HCT116 (cell line): ENCODE measurements around the gene ANKRD39. TPM values are rescaled to one million over a fixed set of nuclear protein-coding genes. Genes with fewer than 3 reads are reported as not detected.
"Not testable (repeated sequence)": the region's sequence is repeated elsewhere in the genome, so short reads cannot be mapped to it uniquely, and the experiment has no call there.

Experiments
- ATAC-seq: fragments of 200-7000 bp; cut with Tn5 transposase; 2 replicates; pipeline ENCODE4 v1.9.1; 2020; ENCODE audit warnings: mild to moderate bottlenecking, moderate library complexity
- BruUV-seq: library from RNA; stranded (reverse); fragments of 400-500 nt; replicated peaks from 2 replicates; lab custom pipeline; 2021; lab: Mats Ljungman, UMichigan
- CTCF ChIA-PET: fragments of 300-600 bp; sonication (Branson Sonifier 250); formaldehyde crosslinking; loops from one replicate; lab custom pipeline; 2021; ENCODE audit warnings: antibody characterized with exemption; lab: Charles Lee
- POLR2A ChIA-PET: fragments of 300-600, 350-600 bp; sonication (Branson Sonifier 250); formaldehyde crosslinking; loops from one replicate; lab custom pipeline; 2021; ENCODE audit warnings: antibody characterized with exemption; lab: Charles Lee
- RAD21 ChIA-PET, 2 experiments: fragments of 300-600 bp; sonication (Branson Sonifier 250); formaldehyde crosslinking; loops; one replicate each; lab custom pipeline; 2023; ENCODE audit warnings: low total read pairs in 2 of 2; ENCODE audit not compliant: uncharacterized antibody in 2 of 2, unreplicated experiment in 2 of 2, low non-redundant PET in 1 of 2; lab: Charles Lee
- DNase-seq: peaks from one replicate; pipeline ENCODE4 v3.0.0-alpha.2; 2010; ENCODE audit warnings: low read depth, low spot score
- H2AFZ ChIP-seq: fragments of 200-600 bp; shearing (Covaris generic), sonication (generic); 2 replicates; pipeline ENCODE4 v1.6.1; 2017; ENCODE audit warnings: low read depth, mixed run types, mixed read lengths, antibody characterized with exemption, low read length; ENCODE audit not compliant: poor library complexity, severe bottlenecking
- H3K27ac ChIP-seq: 2 replicates; pipeline ENCODE4 v1.5.1; 2012; ENCODE audit warnings: low read depth, low read length
- H3K27me3 ChIP-seq: fragments of 200-600 bp; sonication (generic); 2 replicates; pipeline ENCODE4 v1.6.1; 2016; ENCODE audit warnings: mixed run types, low read length, mixed read lengths; ENCODE audit not compliant: insufficient read depth
- H3K36me3 ChIP-seq, 2 experiments: fragments of 200-500 bp in 1 of 2; fragments of 200-600 bp in 1 of 2; sonication (Bioruptor generic) in 1 of 2; sonication (generic) in 1 of 2; 2 replicates each; pipeline versions ENCODE4 v1.5.1 to v1.6.1; 2014 to 2016; ENCODE audit warnings: low read length in 2 of 2, inconsistent platforms in 1 of 2, mixed read lengths in 1 of 2, mixed run types in 1 of 2; ENCODE audit not compliant: insufficient read depth in 2 of 2, control insufficient read depth in 1 of 2
- H3K4me1 ChIP-seq, 2 experiments: fragments of 200-600 bp in 1 of 2; sonication (generic) in 1 of 2; 2 replicates each; pipeline versions ENCODE4 v1.5.1 to v1.6.1; 2012 to 2017; ENCODE audit warnings: low read length in 2 of 2, inconsistent platforms in 1 of 2, mild to moderate bottlenecking in 1 of 2, mixed read lengths in 1 of 2, mixed run types in 1 of 2, moderate library complexity in 1 of 2; ENCODE audit not compliant: insufficient read depth in 2 of 2, control insufficient read depth in 1 of 2
- H3K4me2 ChIP-seq: fragments of 200-600 bp; sonication (generic); 2 replicates; pipeline ENCODE4 v1.6.1; 2017; ENCODE audit warnings: mixed run types, low read length, mixed read lengths
- H3K4me3 ChIP-seq, 2 experiments: fragments of 200-600 bp in 1 of 2; sonication (generic) in 1 of 2; replicated peaks in 1 of 2; 2 replicates each; pipeline ENCODE4 v1.5.1; 2011 to 2016; ENCODE audit warnings: low read length in 2 of 2, control low read depth in 1 of 2, low read depth in 1 of 2, mild to moderate bottlenecking in 1 of 2, mixed read lengths in 1 of 2, mixed run types in 1 of 2
- H3K79me2 ChIP-seq: fragments of 200-600 bp; sonication (generic); 2 replicates; pipeline ENCODE4 v1.6.1; 2017; ENCODE audit warnings: mild to moderate bottlenecking, mixed run types, low read length, moderate library complexity, mixed read lengths; ENCODE audit not compliant: insufficient read depth
- H3K9ac ChIP-seq: fragments of 200-600 bp; sonication (generic); 2 replicates; pipeline ENCODE4 v1.6.1; 2016; ENCODE audit warnings: low read length, mixed read lengths
- H3K9me2 ChIP-seq: fragments of 200-600 bp; sonication (generic), shearing (Covaris generic); 2 replicates; pipeline ENCODE4 v1.6.1; 2017; ENCODE audit warnings: mixed run types, mild to moderate bottlenecking, moderate library complexity; ENCODE audit not compliant: insufficient read depth
- H3K9me3 ChIP-seq, 2 experiments: fragments of 200-500 bp in 1 of 2; fragments of 200-600 bp in 1 of 2; sonication (Bioruptor generic) in 1 of 2; sonication (generic) in 1 of 2; 2 replicates each; pipeline ENCODE4 v1.6.1; 2014 to 2017; ENCODE audit warnings: low read length in 2 of 2, mixed read lengths in 2 of 2, inconsistent platforms in 1 of 2, low read depth in 1 of 2, mild to moderate bottlenecking in 1 of 2, mixed run types in 1 of 2, moderate library complexity in 1 of 2; ENCODE audit not compliant: control insufficient read depth in 1 of 2, insufficient read depth in 1 of 2
- H4K20me1 ChIP-seq: fragments of 200-600 bp; sonication (generic), shearing (Covaris generic); 2 replicates; pipeline ENCODE4 v1.6.1; 2017; ENCODE audit warnings: mixed run types, mild to moderate bottlenecking, moderate library complexity; ENCODE audit not compliant: insufficient read depth
- CBX3 ChIP-seq: IDR thresholded peaks from 2 replicates; pipeline ENCODE4 v1.6.1; 2012; ENCODE audit warnings: low read depth
- EGR1 ChIP-seq: IDR thresholded peaks from 2 replicates; pipeline ENCODE4 v1.6.1; 2012; ENCODE audit warnings: low read depth
- ELF1 ChIP-seq: IDR thresholded peaks from 2 replicates; pipeline ENCODE4 v1.6.1; 2012; ENCODE audit warnings: low read depth, borderline replicate concordance
- EZH2phosphoT487 ChIP-seq: fragments of 200-600 bp; IDR thresholded peaks from 2 replicates; pipeline ENCODE4 v1.6.1; 2018; ENCODE audit warnings: antibody characterized with exemption, borderline replicate concordance
- RAD21 ChIP-seq: IDR thresholded peaks from 2 replicates; pipeline ENCODE4 v1.6.1; 2012; ENCODE audit warnings: low read depth, mild to moderate bottlenecking
- ZBTB33 ChIP-seq: IDR thresholded peaks from 2 replicates; pipeline ENCODE4 v1.6.1; 2011; ENCODE audit warnings: mild to moderate bottlenecking, low read length, moderate library complexity; ENCODE audit not compliant: insufficient replicate concordance; ENCODE audit errors: extremely low read depth
- ZFX ChIP-seq: fragments of 450-650 bp; IDR thresholded peaks from 2 replicates; pipeline ENCODE4 v1.6.1; 2017
- ZNF274 ChIP-seq: fragments of 200-500 bp; sonication (Bioruptor generic); IDR thresholded peaks from 2 replicates; pipeline ENCODE4 v1.6.1; 2014; ENCODE audit warnings: mild to moderate bottlenecking, low read depth, low read length, inconsistent platforms
- intact Hi-C: fragments of 100-400 bp; cut with micrococcal nuclease; formaldehyde crosslinking; loops from 2 replicates; pipeline ENCODE4 v1.10.0; 2022
- total RNA-seq: library from RNA; stranded (reverse); gene quantifications from one replicate; pipeline ENCODE4 v1.2.1, GENCODE V29; 2021; ENCODE audit not compliant: unreplicated experiment
- TF ChIP-seq, protein P1 (sequence below): IDR thresholded peaks from 2 replicates; pipeline ENCODE4 v1.6.1; 2012
- TF ChIP-seq, protein P2 (sequence below): IDR thresholded peaks from 2 replicates; pipeline ENCODE4 v1.6.1; 2012
- TF ChIP-seq, protein P3 (sequence below): IDR thresholded peaks from 2 replicates; pipeline ENCODE4 v1.6.1; 2012; ENCODE audit warnings: low read depth

Gene ANKRD39
- total RNA-seq, 1 experiment from 2014 or later = 24.2 TPM

DNA sequence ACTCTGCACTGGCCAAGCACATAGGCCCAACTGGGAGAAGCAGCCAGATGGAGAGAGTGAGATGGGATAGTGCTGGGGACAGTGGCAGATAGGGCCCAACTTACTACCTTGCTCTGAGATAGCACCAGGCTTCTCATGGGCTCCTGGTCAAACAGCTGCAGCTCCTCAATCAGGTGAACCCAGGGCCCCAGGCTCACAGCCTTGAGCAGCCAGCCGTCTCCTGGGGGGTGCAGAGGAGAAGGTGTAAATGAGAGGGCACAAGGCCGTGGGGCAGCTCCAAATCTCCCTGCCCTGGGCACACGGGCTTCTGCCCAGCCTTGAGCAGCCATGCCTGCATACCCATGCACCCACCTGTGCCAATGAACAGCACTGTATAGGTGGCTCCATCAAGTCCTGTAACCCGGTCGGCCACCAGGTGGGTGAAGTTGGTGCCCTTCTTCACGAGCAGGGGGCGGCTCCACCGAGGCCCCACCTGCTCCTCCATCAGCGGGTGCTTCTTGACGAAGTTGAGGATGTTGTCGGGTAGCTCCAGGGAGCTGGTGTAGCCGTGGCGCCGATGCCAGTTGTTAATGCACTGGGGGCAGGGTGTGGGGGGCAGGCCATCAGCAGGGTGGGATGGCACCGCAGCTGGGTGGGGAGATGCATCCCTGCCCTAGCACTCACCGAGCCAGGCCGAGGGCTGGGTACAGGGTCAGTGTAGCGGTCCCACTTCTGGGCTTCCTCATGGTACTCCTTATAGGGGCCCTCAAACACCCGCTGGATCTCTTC is 5.9 kb upstream of the ANKRD39 start:
- no peak for DNase-seq
- Histone ChIP-seq H2AFZ (no peak overlapping the region), H3K27me3 (no peaks in the 10 kb centered on the region), H3K9ac (no peak overlapping the region), H3K9me2 (no peaks in the 10 kb centered on the region), H3K79me2 (peaks cover 24% of the 10 kb centered on the region; the same call in 1 of the 2 replicates), H3K9me3 (no peaks in the 10 kb centered on the region), H3K4me1 (peaks cover 9 to 15% of the 10 kb centered on the region in 2 experiments), H4K20me1 (no peaks in the 10 kb centered on the region), H3K27ac (no peak overlapping the region), H3K36me3 (peaks cover 29 to 30% of the 10 kb centered on the region in 2 experiments), H3K4me3 (no peak overlapping the region), H3K4me2 (no peak overlapping the region)
- intact Hi-C loops = no loop called here
- BruUV-seq = no TSS peak
- ChIA-PET CTCF (no interaction called here), RAD21 (no interaction called here), POLR2A (no interaction called here)
- no peak for ATAC-seq
- TF ChIP-seq EGR1 (no peak), CBX3 (no peak), ZBTB33 (no peak), ZFX (no peak), RAD21 (no peak), EZH2phosphoT487 (no peak), ZNF274 (no peak), ELF1 (no peak)
- TF ChIP-seq, protein P1, sequence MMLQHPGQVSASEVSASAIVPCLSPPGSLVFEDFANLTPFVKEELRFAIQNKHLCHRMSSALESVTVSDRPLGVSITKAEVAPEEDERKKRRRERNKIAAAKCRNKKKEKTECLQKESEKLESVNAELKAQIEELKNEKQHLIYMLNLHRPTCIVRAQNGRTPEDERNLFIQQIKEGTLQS = no peak
- TF ChIP-seq, protein P2, sequence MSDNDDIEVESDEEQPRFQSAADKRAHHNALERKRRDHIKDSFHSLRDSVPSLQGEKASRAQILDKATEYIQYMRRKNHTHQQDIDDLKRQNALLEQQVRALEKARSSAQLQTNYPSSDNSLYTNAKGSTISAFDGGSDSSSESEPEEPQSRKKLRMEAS = no peak
- TF ChIP-seq, protein P3, sequence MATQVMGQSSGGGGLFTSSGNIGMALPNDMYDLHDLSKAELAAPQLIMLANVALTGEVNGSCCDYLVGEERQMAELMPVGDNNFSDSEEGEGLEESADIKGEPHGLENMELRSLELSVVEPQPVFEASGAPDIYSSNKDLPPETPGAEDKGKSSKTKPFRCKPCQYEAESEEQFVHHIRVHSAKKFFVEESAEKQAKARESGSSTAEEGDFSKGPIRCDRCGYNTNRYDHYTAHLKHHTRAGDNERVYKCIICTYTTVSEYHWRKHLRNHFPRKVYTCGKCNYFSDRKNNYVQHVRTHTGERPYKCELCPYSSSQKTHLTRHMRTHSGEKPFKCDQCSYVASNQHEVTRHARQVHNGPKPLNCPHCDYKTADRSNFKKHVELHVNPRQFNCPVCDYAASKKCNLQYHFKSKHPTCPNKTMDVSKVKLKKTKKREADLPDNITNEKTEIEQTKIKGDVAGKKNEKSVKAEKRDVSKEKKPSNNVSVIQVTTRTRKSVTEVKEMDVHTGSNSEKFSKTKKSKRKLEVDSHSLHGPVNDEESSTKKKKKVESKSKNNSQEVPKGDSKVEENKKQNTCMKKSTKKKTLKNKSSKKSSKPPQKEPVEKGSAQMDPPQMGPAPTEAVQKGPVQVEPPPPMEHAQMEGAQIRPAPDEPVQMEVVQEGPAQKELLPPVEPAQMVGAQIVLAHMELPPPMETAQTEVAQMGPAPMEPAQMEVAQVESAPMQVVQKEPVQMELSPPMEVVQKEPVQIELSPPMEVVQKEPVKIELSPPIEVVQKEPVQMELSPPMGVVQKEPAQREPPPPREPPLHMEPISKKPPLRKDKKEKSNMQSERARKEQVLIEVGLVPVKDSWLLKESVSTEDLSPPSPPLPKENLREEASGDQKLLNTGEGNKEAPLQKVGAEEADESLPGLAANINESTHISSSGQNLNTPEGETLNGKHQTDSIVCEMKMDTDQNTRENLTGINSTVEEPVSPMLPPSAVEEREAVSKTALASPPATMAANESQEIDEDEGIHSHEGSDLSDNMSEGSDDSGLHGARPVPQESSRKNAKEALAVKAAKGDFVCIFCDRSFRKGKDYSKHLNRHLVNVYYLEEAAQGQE = no peak
- TF ChIP-seq, all 23 proteins: peak for 0

DNA sequence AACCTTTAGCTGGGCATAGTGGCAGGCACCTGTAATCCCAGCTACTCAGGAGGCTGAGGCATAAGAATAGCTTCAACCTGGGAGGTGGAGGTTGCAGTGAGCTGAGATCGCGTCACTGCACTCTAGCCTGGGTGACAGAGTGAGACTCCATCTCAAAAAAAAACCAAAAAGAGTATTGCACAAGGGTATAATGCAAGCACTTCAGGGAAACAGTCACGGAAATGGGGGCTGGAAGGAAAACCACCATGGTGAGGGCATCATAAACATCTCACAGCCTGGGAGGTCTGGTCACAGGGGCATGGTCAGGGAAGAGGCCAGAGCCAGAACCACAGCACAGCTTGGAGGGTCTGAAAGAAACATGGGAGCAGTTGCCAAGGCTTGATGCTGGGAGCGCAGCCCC is 5.2 kb upstream of the ANKRD39 start:
- H3K9me3 ChIP-seq, POLR2A ChIA-PET, RAD21 ChIA-PET, H3K4me2 ChIP-seq, ATAC-seq, H2AFZ ChIP-seq, BruUV-seq, intact Hi-C loops, H3K27ac ChIP-seq, H4K20me1 ChIP-seq, H3K9me2 ChIP-seq, H3K27me3 ChIP-seq, H3K9ac ChIP-seq, CTCF ChIA-PET, DNase-seq, H3K4me3 ChIP-seq: not testable (repeated sequence)
- Histone ChIP-seq H3K36me3 (peaks cover 29 to 30% of the 10 kb centered on the region in 2 experiments), H3K79me2 (peaks cover 17% of the 10 kb centered on the region; the same call in 1 of the 2 replicates), H3K4me1 (peaks cover 11 to 16% of the 10 kb centered on the region in 2 experiments)
